OCI-LY7 (cell line): ENCODE measurements around the gene SEMA7A. TPM values are rescaled to one million over a fixed set of nuclear protein-coding genes. Genes with fewer than 3 reads are reported as not detected.

Experiments used
- BruUV-seq: library from RNA; stranded (reverse); fragments of 400-500 nt; replicated peaks from 2 replicates; lab custom pipeline; 2021; lab: Mats Ljungman, UMichigan
- CTCF ChIA-PET: fragments of 300-600 bp; sonication (Branson Sonifier 250); formaldehyde crosslinking; loops from one replicate; lab custom pipeline; 2022; ENCODE audit warnings: antibody characterized with exemption; ENCODE audit not compliant: unreplicated experiment; lab: Charles Lee
- POLR2A ChIA-PET: fragments of 300-600 bp; sonication (Branson Sonifier 250); formaldehyde crosslinking; loops from one replicate; lab custom pipeline; 2022; ENCODE audit warnings: antibody characterized with exemption; lab: Charles Lee
- DNase-seq: peaks from one replicate; pipeline ENCODE4 v3.0.0-alpha.2; 2015; ENCODE audit warnings: low spot score
- H2AFZ ChIP-seq: fragments of 200-600 bp; sonication (generic), shearing (Covaris generic); 2 replicates; pipeline ENCODE4 v1.6.1; 2014; ENCODE audit warnings: mild to moderate bottlenecking, antibody characterized with exemption, low read length, moderate library complexity
- H3K27ac ChIP-seq: fragments of 200-600 bp; sonication (generic); 2 replicates; pipeline ENCODE4 v1.5.1; 2014; ENCODE audit warnings: mixed run types, low read depth, mild to moderate bottlenecking, moderate library complexity, low read length, inconsistent platforms; ENCODE audit not compliant: poor library complexity, severe bottlenecking
- H3K36me3 ChIP-seq: fragments of 200-600 bp; sonication (generic); 2 replicates; pipeline ENCODE4 v1.6.1; 2014; ENCODE audit warnings: mild to moderate bottlenecking, antibody characterized with exemption, low read length, moderate library complexity, mixed read lengths; ENCODE audit not compliant: insufficient read depth
- H3K4me1 ChIP-seq: fragments of 200-600 bp; sonication (generic); 2 replicates; pipeline ENCODE4 v1.5.1; 2014; ENCODE audit warnings: mild to moderate bottlenecking, low read length; ENCODE audit not compliant: insufficient read depth, poor library complexity, severe bottlenecking
- H3K4me2 ChIP-seq: fragments of 200-600 bp; sonication (generic); 2 replicates; pipeline ENCODE4 v1.6.1; 2014; ENCODE audit warnings: mild to moderate bottlenecking, low read length
- H3K4me3 ChIP-seq: fragments of 200-600 bp; sonication (generic); 2 replicates; pipeline ENCODE4 v1.5.1; 2014; ENCODE audit warnings: mild to moderate bottlenecking, low read depth, low read length; ENCODE audit not compliant: poor library complexity, severe bottlenecking
- H3K79me2 ChIP-seq: fragments of 200-600 bp; sonication (generic); 2 replicates; pipeline ENCODE4 v1.6.1; 2016; ENCODE audit warnings: low read depth, mild to moderate bottlenecking, low read length, moderate library complexity, mixed read lengths; ENCODE audit not compliant: insufficient read depth
- H3K9me2 ChIP-seq: fragments of 200-600 bp; sonication (generic); 2 replicates; pipeline ENCODE4 v1.6.1; 2016; ENCODE audit warnings: mild to moderate bottlenecking, low read length, mixed read lengths; ENCODE audit not compliant: insufficient read depth
- H3K9me3 ChIP-seq: fragments of 200-600 bp; sonication (generic); 2 replicates; pipeline ENCODE4 v1.6.1; 2014; ENCODE audit warnings: mild to moderate bottlenecking, mixed run types, low read length, mixed read lengths
- H4K20me1 ChIP-seq: fragments of 200-600 bp; sonication (generic); 2 replicates; pipeline ENCODE4 v1.6.1; 2014; ENCODE audit warnings: mild to moderate bottlenecking, antibody characterized with exemption, low read length, moderate library complexity, mixed read lengths; ENCODE audit not compliant: insufficient read depth
- CTCF ChIP-seq: fragments of 200-600 bp; sonication (generic); conservative IDR thresholded peaks from 2 replicates; pipeline ENCODE4 v1.5.1; 2014; ENCODE audit warnings: mild to moderate bottlenecking, antibody characterized with exemption, low read length, moderate library complexity, mixed read lengths
- EZH2phosphoT487 ChIP-seq: fragments of 200-600 bp; sonication (generic); IDR thresholded peaks from 2 replicates; pipeline ENCODE4 v1.6.1; 2018; ENCODE audit warnings: low read depth, borderline replicate concordance, mild to moderate bottlenecking, mixed run types, antibody characterized with exemption, low read length, moderate library complexity, mixed read lengths
- intact Hi-C: fragments of 100-400 bp; cut with micrococcal nuclease; formaldehyde crosslinking; loops from one replicate; pipeline ENCODE4 v1.10.0; 2022; ENCODE audit not compliant: unreplicated experiment
- total RNA-seq, 2 experiments: library from RNA; depleted of rRNA in 1 of 2; stranded (reverse); fragments of >200 nt in 1 of 2; shearing (Covaris generic) in 1 of 2; gene quantifications; 2 replicates each; pipeline ENCODE4 v1.2.3, GENCODE V29; 2014 to 2022

The SEMA7A gene
- total RNA-seq, 2 experiments from 2014 or later: 0.06 to 1.0 TPM

- no peak for DNase-seq
- no peak for TF ChIP-seq CTCF
- TF ChIP-seq EZH2phosphoT487: no peak
- CTCF ChIA-PET: no interaction called here
- Histone ChIP-seq H3K79me2 (no peaks in the 10 kb centered on the region), H3K9me3 (no peaks in the 10 kb centered on the region), H4K20me1 (no peaks in the 10 kb centered on the region), H3K27ac (no peak overlapping the region), H3K4me2 (no peak overlapping the region), H3K4me3 (no peak overlapping the region), H3K9me2 (no peaks in the 10 kb centered on the region), H2AFZ (no peak overlapping the region), H3K36me3 (peaks cover 8% of the 10 kb centered on the region; the same call in 1 of the 2 replicates), H3K4me1 (no peaks in the 10 kb centered on the region)
- no TSS peak for BruUV-seq
- intact Hi-C loops: no loop called here
- POLR2A ChIA-PET: interaction anchor here (2.0 kb wide), 1 partner anchor 57 kb away, joined by 7 read pairs; no protein-coding TSS in a partner anchor
These were observed 8.3 kb upstream of the SEMA7A start for GRCh38 chr15:74442063-74442462.

GRCh38 chr15:74441248-74441941 lies 7.6 kb upstream of the SEMA7A start:
- Histone ChIP-seq H3K36me3 (peaks cover 8% of the 10 kb centered on the region; the same call in 1 of the 2 replicates), H3K9me2 (no peaks in the 10 kb centered on the region), H2AFZ (no peak overlapping the region), H3K4me2 (no peak overlapping the region), H3K4me3 (no peak overlapping the region), H3K9me3 (no peaks in the 10 kb centered on the region), H3K4me1 (no peaks in the 10 kb centered on the region), H3K27ac (no peak overlapping the region), H3K79me2 (no peaks in the 10 kb centered on the region), H4K20me1 (no peaks in the 10 kb centered on the region)
- intact Hi-C loops: no loop called here
- TF ChIP-seq CTCF (no peak), EZH2phosphoT487 (no peak)
- POLR2A ChIA-PET: interaction anchor here (0.7 to 2.0 kb wide), 3 partner anchors 21 to 173 kb away, joined by 3 to 7 read pairs (median 3); no protein-coding TSS in a partner anchor
- CTCF ChIA-PET: interaction anchor here (0.5 kb wide), 1 partner anchor 100 kb away, joined by 6 read pairs; the partner anchor contains the start of gene ARID3B
- DNase-seq: no peak
- BruUV-seq: no TSS peak
